ENCODE measurements around the gene KLHL29.

- no peak for TF ChIP-seq CTCF (conservative IDR thresholded peaks at IDR 0.05; ENCODE audit: low read depth, low read length)
- TF ChIP-seq EZH2 (IDR thresholded peaks at IDR 0.05; ENCODE audit: borderline replicate concordance, low read depth, low read length, poor library complexity, severe bottlenecking): no peak
These were observed 274.3 kb downstream of the KLHL29 start for GRCh38 chr2:23659328-23659727.
